Neural cell (in vitro differentiated cells): ENCODE measurements around the gene LDLRAD4.

Source experiments
- CTCF ChIP-seq: fragments of 450-650 bp; IDR thresholded peaks from 2 replicates; pipeline ENCODE4 v1.5.1; 2014; ENCODE audit warnings: antibody characterized with exemption, mild to moderate bottlenecking, moderate library complexity; ENCODE audit not compliant: poor library complexity, severe bottlenecking
- EP300 ChIP-seq: fragments of 450-650 bp; conservative IDR thresholded peaks from 2 replicates; pipeline ENCODE4 v1.6.1; 2014; ENCODE audit warnings: antibody characterized with exemption, mild to moderate bottlenecking, moderate library complexity; ENCODE audit not compliant: poor library complexity, severe bottlenecking

- TF ChIP-seq CTCF: no peak
- TF ChIP-seq EP300: no peak
Measured at GRCh38 chr18:13390711-13391110, 172.2 kb downstream of the LDLRAD4 start.
